GM03348 (cell line): ENCODE results near the gene SRCIN1.

Source experiments
- DNase-seq: peaks from one replicate; pipeline ENCODE4 v3.0.0; 2012; ENCODE audit warnings: low spot score

The SRCIN1 gene

GRCh38 chr17:38583176-38583575, 22.6 kb downstream of the SRCIN1 start:
- no peak for DNase-seq

- DNase-seq: no peak
Measured at GRCh38 chr17:38582069-38582468, 23.7 kb downstream of the SRCIN1 start.

- peak; percentile 68 for DNase-seq
Measured at GRCh38 chr17:38579934-38580333, 25.8 kb downstream of the SRCIN1 start.

DNA sequence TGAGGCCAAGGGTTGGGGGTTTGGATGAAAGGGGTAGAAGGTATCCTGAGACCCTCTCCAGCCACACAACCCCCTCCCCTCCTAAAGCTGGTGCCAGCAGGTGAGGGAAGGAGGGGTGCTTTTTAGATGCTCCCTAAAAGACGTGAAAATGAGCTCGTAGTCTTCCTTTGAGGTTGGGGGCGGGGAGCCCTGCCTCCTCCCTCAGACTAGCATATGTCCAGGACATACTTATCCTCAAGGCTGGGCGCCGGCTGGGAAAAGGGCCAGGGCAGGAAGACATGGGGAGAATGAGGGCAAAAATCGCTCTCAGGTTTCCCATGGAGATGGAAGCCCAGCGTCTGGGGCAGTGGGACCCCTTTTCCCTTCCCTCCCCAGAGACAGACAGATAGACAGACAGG, 26.7 kb downstream of the SRCIN1 start:
- DNase-seq: no peak

DNA sequence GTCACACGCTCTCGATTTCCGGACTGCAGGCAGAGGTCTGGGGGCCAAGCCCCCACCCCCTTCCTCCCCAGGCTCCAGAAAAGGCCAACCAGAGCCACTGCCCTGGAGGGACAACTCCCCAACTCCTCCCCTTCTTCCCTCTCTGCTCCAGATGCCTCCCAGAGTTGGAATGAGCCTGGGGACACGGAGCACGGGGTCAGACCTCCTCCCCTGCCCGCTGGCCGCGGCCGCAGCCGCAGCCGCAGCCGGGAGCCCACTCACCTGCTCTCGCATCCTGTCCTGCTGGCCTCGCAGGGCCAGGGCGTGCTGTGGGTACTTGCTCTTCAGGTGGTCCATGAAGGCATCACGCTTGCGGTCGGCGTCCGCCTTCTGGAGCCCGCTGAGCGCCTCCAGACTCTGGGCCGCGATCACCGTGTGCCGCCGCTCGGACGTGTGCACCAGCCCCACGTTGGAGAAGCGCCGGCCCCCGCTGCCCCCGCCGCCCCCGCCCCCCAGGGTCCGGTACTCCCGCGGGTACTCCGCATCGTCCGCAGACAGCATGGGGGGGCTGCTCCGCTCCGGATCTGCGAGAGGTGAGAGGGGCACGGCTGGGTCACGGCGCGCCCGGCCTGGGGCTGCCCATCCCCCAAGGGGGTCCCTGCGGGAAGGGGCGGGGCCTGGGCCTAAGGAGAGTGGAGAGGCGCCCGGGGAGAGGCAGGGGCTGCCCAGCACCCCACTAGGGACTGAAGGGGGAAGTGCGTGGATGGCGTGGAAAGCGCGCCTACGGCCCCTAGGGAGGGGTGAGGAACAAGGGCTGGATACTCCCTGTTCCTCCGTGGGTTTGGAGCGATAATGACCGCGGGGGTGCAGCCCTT, 27.3 kb downstream of the SRCIN1 start:
- no peak for DNase-seq

- DNase-seq: no peak
Measured at GRCh38 chr17:38577645-38578173, 28.0 kb downstream of the SRCIN1 start.

DNA sequence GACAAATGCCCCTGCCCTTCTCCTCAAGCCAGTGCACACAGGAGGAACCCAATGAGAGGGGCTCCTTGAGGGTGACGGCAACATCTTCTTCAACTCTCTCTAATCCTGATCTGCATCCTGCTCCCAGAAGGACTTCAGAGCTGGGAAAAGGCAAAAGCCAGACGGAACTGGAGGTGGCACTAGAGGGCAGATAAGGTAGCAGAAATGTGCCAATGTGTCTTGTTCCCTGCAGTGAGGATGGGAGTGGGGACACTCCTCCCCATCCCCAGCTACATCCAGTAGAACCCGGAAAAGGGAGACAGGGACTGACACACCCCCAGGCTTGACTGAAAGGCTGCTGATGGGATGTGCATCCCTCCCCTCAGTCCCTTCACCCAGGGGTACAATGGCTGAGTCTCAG, 28.5 kb downstream of the SRCIN1 start:
- DNase-seq: no peak

GRCh38 chr17:38575781-38576180, 30.0 kb downstream of the SRCIN1 start:
- peak; percentile 54 for DNase-seq

DNA sequence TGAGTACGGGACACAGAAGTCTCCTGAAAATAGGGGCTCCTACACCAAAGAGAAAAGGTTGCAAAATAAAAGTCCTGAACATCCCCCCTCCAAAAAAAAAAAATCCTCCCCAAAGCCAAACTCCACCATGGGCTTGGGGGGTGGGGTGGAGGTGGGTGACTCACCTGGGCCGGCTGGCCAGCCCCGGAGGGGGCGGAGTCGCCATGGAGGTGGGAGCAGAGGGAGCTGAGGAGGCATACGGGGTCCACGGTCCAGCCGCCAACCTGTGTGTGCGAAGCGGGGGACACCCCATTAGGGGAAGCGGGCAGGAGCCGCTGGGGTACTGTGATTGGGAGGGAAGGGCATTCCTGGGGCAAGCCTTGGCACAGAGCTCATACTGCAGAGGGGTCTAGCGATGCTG, 31.0 kb downstream of the SRCIN1 start:
- no peak for DNase-seq

- DNase-seq: peak; percentile 42
Measured at GRCh38 chr17:38572669-38573365, 32.9 kb downstream of the SRCIN1 start.

DNA sequence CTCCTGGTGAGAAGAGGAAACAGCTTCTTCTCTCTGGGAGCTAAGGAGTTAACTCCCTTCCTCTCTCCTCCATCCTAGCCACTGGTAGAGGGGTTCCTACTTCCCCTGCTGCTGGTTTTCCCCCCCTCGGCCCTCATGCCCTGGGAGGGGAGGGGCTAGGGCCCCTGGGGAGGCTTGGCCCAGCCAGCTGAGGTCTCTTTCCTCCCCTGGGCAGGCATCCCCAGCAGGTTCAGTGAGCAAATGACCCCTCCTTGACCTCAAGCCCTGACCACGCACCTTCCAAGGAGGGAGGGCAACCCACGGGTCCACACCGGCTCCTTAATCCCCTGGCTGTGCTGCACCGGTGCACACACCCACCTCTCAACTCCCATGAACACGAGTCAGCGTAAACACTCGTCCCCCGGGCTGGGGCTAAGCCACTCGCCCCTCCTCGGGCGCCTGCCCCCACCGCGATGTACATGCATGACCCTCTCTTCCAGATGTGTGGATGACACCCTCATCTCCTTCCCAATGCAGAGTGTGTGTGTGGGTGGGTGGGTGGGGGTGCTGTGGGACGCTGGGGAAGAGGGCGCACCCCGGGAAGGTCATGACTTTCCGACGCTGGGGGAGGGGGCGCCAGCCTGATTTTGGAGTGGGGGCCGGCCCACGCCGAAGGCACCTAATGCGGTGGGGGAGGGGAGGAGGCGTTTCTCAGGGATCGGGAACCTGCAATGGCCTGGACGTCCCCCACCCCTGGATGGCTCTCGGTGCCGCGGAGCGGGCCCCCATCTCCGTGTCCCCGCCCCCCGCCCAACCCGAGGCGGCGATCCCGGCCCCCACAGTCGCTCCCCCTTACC, 33.7 kb downstream of the SRCIN1 start:
- no peak for DNase-seq

GRCh38 chr17:38569701-38570512, 35.8 kb downstream of the SRCIN1 start:
- DNase-seq: no peak

- DNase-seq: no peak
Measured at GRCh38 chr17:38568845-38569510, 36.8 kb downstream of the SRCIN1 start.

- DNase-seq: no peak
Measured at GRCh38 chr17:38568274-38568673, 37.5 kb downstream of the SRCIN1 start.

- no peak for DNase-seq
Measured at GRCh38 chr17:38567350-38567749, 38.4 kb downstream of the SRCIN1 start.

- no peak for DNase-seq
Measured at GRCh38 chr17:38566666-38567031, 39.1 kb downstream of the SRCIN1 start.

DNA sequence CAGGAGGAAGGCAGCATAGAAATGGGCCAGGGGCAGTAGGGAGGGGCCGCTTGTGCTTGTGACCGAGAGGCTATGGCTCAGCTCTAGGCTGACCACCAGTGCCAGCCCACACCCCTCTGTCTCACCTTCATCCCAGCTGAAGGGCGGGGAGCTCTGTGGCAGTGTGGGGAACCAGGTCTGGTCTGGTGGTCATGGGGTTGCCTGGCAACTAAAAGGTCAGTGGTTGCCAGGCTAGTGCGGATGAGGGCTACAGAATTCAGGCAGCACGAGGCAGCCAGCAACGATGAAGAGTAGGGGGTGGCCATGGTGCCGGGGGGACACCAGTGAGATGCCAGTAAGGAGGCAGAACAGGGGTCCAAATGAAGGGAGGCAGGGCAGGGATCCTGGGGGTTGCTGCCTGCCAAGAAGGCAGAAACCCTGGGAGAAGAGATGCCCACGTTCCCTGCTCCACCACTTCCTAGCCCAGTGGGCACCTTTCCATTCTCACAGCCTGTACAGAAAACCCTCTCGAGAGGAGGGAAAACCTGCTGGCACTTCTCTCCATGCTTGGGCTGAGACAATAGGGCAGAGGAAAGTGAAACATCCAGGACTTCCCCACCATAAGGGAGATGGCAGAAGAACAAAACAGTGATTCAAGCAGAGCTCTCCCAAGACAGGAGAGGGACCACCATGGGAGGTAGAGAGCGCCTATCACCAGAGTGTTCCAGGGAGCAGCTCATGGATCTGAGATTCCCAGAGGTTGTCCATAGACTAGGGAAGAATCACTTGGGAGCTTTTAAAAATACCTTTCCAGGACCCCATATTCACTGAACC, 39.7 kb downstream of the SRCIN1 start:
- no peak for DNase-seq

DNA sequence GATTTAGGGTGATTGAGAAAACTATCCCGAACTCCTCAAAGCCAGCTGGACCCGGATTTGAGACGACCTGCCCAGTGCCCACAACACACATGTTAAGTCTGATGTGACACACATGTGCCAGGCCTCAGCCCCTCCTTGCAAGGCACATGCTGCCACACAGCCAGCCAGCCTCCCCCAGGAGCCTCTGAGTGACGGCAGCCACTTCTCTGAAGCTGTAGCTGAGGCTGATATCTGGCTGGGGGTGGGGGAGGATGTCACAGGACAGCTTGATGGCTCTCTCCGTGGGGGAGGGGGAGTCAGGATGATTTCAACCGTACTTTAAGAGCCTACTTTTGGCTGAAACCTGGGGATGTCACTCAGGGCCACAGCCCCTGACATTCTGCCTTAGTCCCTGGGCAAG, 40.9 kb downstream of the SRCIN1 start:
- DNase-seq: no peak

GRCh38 chr17:38564254-38564837, 41.4 kb downstream of the SRCIN1 start:
- no peak for DNase-seq
